GM21526 (cell line): ENCODE data around the gene WRAP73.

Experiments used
- ATAC-seq: cut with Tn5 transposase; IDR thresholded peaks from one replicate; pipeline ENCODE4 v1.9.1; 2021; ENCODE audit warnings: moderate library complexity; ENCODE audit not compliant: unreplicated experiment, low FRiP score

The WRAP73 gene

GRCh38 chr1:3669971-3670431, 20.1 kb upstream of the WRAP73 start:
- no peak for ATAC-seq

- no peak for ATAC-seq
Observed at GRCh38 chr1:3669421-3669821, 19.5 kb upstream of the WRAP73 start.

- no peak for ATAC-seq
Observed at GRCh38 chr1:3668585-3669300, 18.8 kb upstream of the WRAP73 start.

- ATAC-seq = no peak
Observed at GRCh38 chr1:3668148-3668547, 18.2 kb upstream of the WRAP73 start.

GRCh38 chr1:3664700-3665375, 14.9 kb upstream of the WRAP73 start:
- no peak for ATAC-seq

GRCh38 chr1:3663999-3664699, 14.2 kb upstream of the WRAP73 start:
- no peak for ATAC-seq

- ATAC-seq = no peak
Observed at GRCh38 chr1:3662080-3662671, 12.3 kb upstream of the WRAP73 start.

- ATAC-seq = no peak
Observed at GRCh38 chr1:3661631-3662030, 11.7 kb upstream of the WRAP73 start.

- ATAC-seq = no peak
Observed at GRCh38 chr1:3660704-3661103, 10.8 kb upstream of the WRAP73 start.

GRCh38 chr1:3659093-3659492, 9.2 kb upstream of the WRAP73 start:
- no peak for ATAC-seq

- no peak for ATAC-seq
Observed at GRCh38 chr1:3658231-3658615, 8.3 kb upstream of the WRAP73 start.

- ATAC-seq = no peak
Observed at GRCh38 chr1:3657578-3658230, 7.8 kb upstream of the WRAP73 start.

- peak; percentile 18 for ATAC-seq
Observed at GRCh38 chr1:3657096-3657475, 7.2 kb upstream of the WRAP73 start.

GRCh38 chr1:3656450-3657095, 6.7 kb upstream of the WRAP73 start:
- ATAC-seq = peak; percentile 54

- ATAC-seq = no peak
Observed at GRCh38 chr1:3654549-3655281, 4.8 kb upstream of the WRAP73 start.

- no peak for ATAC-seq
Observed at GRCh38 chr1:3653286-3653618, 3.3 kb upstream of the WRAP73 start.

- ATAC-seq = no peak
Observed at GRCh38 chr1:3652548-3653285, 2.8 kb upstream of the WRAP73 start.

- no peak for ATAC-seq
Observed at GRCh38 chr1:3651930-3652547, 2.1 kb upstream of the WRAP73 start, which contains the start of gene TP73. Gene TP73, plus strand, starts transcription at chr1:3652516. Its CDS starts 29,850 bp downstream, at chr1:3682366.
